ENCODE measurements around the gene CHMP1A. TPM values are rescaled to one million over a fixed set of nuclear protein-coding genes. Genes with fewer than 3 reads are reported as not detected.

CHMP1A gene
- total and polyA plus RNA-seq, 2 donors (not counting 1 experiment from before 2014, with no cell fraction given): 61.0 to 66.2 TPM

DNA sequence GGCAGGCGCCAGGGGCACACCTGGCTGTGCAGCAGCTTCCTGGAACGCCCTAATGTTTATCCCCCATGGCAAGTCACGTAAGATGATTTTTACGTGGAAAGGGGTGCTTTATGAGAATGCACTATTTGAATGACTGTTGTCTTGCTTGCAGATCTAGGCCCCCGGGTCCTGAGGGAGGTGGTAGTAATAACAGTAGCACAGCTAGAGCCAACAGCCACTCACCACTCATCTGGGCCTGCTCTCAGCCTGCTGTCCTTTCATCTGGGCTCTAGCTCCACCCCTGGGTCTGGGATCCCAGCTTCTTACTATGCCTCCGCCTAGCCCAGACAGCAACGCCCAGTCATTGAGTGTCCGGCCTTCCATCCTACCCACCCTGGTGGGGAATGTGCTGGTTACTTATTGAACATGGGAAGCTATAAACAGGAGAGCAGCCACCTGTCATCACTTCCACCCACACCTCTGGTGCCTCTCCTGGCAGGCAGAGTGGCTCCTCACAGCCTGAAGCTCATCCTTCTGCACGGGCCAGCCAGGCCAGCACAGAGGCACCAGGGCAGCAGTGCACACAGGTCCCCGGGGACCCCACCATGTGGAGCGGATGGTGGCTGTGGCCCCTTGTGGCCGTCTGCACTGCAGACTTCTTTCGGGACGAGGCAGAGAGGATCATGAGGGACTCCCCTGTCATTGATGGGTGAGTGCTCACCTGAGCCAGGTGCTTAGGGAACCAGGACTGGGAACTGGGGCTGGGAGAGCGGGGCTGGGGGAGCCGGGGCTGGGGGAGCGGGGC lies 27.5 kb downstream of the CHMP1A start:
- no peaks in the 10 kb centered on the region for H3K36me3 ChIP-seq (ENCODE audit: control insufficient read depth, insufficient read depth, low read length)
- DNase-seq (ENCODE audit: low read depth in 2 of 2): no peak
- no peaks in the 10 kb centered on the region for H3K79me2 ChIP-seq (ENCODE audit: control insufficient read depth, insufficient read depth, low read length)
- no peak overlapping the region for H2AFZ ChIP-seq (ENCODE audit: low read length)
- no peak overlapping the region for H3K27ac ChIP-seq (ENCODE audit: insufficient read depth, low read length)
- H3K4me1 ChIP-seq (ENCODE audit: control insufficient read depth, extremely low read depth, insufficient read depth, low read length): peaks cover 8% of the 10 kb centered on the region
- TF ChIP-seq EZH2 (IDR thresholded peaks at IDR 0.05; ENCODE audit: low read length, missing control alignments): no peak
- TF ChIP-seq, protein P1, sequence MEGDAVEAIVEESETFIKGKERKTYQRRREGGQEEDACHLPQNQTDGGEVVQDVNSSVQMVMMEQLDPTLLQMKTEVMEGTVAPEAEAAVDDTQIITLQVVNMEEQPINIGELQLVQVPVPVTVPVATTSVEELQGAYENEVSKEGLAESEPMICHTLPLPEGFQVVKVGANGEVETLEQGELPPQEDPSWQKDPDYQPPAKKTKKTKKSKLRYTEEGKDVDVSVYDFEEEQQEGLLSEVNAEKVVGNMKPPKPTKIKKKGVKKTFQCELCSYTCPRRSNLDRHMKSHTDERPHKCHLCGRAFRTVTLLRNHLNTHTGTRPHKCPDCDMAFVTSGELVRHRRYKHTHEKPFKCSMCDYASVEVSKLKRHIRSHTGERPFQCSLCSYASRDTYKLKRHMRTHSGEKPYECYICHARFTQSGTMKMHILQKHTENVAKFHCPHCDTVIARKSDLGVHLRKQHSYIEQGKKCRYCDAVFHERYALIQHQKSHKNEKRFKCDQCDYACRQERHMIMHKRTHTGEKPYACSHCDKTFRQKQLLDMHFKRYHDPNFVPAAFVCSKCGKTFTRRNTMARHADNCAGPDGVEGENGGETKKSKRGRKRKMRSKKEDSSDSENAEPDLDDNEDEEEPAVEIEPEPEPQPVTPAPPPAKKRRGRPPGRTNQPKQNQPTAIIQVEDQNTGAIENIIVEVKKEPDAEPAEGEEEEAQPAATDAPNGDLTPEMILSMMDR (conservative IDR thresholded peaks at IDR 0.05 in 1 of 2, IDR thresholded peaks at IDR 0.05 in 1 of 2; ENCODE audit: low read depth in 1 of 2, low read length in 2 of 2): no peak
- no peak overlapping the region for H3K9ac ChIP-seq (ENCODE audit: insufficient read depth, low read length)
- H3K4me2 ChIP-seq (ENCODE audit: extremely low read depth, insufficient read depth, low read length): no peak overlapping the region
- peaks cover 10% of the 10 kb centered on the region for H3K27me3 ChIP-seq (ENCODE audit: control insufficient read depth, insufficient read depth, low read length)
- no peaks in the 10 kb centered on the region for H4K20me1 ChIP-seq (ENCODE audit: control insufficient read depth, extremely low read depth, insufficient read depth, low read length)
- no peaks in the 10 kb centered on the region for H3K9me3 ChIP-seq (ENCODE audit: control insufficient read depth, insufficient read depth, low read depth, low read length)
- H3K4me3 ChIP-seq (replicated peaks in 1 of 4; ENCODE audit: control extremely low read depth in 1 of 4, insufficient read depth in 1 of 4, low read depth in 3 of 4, low read length in 4 of 4): no peak overlapping the region

- H3K27ac ChIP-seq (ENCODE audit: insufficient read depth, low read length): no peak overlapping the region
- no peaks in the 10 kb centered on the region for H4K20me1 ChIP-seq (ENCODE audit: control insufficient read depth, extremely low read depth, insufficient read depth, low read length)
- no peaks in the 10 kb centered on the region for H3K4me1 ChIP-seq (ENCODE audit: control insufficient read depth, extremely low read depth, insufficient read depth, low read length)
- no peaks in the 10 kb centered on the region for H3K79me2 ChIP-seq (ENCODE audit: control insufficient read depth, insufficient read depth, low read length)
- no peak for TF ChIP-seq EZH2 (IDR thresholded peaks at IDR 0.05; ENCODE audit: low read length, missing control alignments)
- TF ChIP-seq, protein P1 (conservative IDR thresholded peaks at IDR 0.05 in 1 of 2, IDR thresholded peaks at IDR 0.05 in 1 of 2; ENCODE audit: low read depth in 1 of 2, low read length in 2 of 2): no peak
- H2AFZ ChIP-seq (ENCODE audit: low read length): no peak overlapping the region
- peaks cover 13% of the 10 kb centered on the region for H3K27me3 ChIP-seq (ENCODE audit: control insufficient read depth, insufficient read depth, low read length)
- no peak overlapping the region for H3K4me2 ChIP-seq (ENCODE audit: extremely low read depth, insufficient read depth, low read length)
- H3K9me3 ChIP-seq (ENCODE audit: control insufficient read depth, insufficient read depth, low read depth, low read length): no peaks in the 10 kb centered on the region
- DNase-seq (ENCODE audit: low read depth in 2 of 2): no peak
- no peaks in the 10 kb centered on the region for H3K36me3 ChIP-seq (ENCODE audit: control insufficient read depth, insufficient read depth, low read length)
- no peak overlapping the region for H3K9ac ChIP-seq (ENCODE audit: insufficient read depth, low read length)
- no peak overlapping the region for H3K4me3 ChIP-seq (replicated peaks in 1 of 4; ENCODE audit: control extremely low read depth in 1 of 4, insufficient read depth in 1 of 4, low read depth in 3 of 4, low read length in 4 of 4)
Observed at GRCh38 chr16:89624777-89625761, 32.4 kb downstream of the CHMP1A start.
